LNCaP clone FGC (cell line): Measurements from ENCODE around the gene MEOX1.

ENCODE experiments used
- DNase-seq: peaks from one replicate; pipeline ENCODE4 v3.0.0-alpha.2; 2011; ENCODE audit warnings: low read depth
- H3K4me3 ChIP-seq: 2 replicates; pipeline ENCODE4 v1.5.1; 2011; ENCODE audit warnings: mild to moderate bottlenecking, low read depth, low read length, control low read depth
- CTCF ChIP-seq: IDR thresholded peaks from 2 replicates; pipeline ENCODE4 v1.5.1; 2012; ENCODE audit warnings: mild to moderate bottlenecking; ENCODE audit not compliant: control insufficient read depth, insufficient read depth; ENCODE audit errors: extremely low read depth

MEOX1 gene

GRCh38 chr17:43615330-43616028 lies 46.2 kb downstream of the MEOX1 start:
- TF ChIP-seq CTCF, result no peak
- DNase-seq, result no peak
- no peak overlapping the region for H3K4me3 ChIP-seq

GRCh38 chr17:43614561-43614960 lies 47.2 kb downstream of the MEOX1 start:
- no peak for DNase-seq
- TF ChIP-seq CTCF, result no peak
- no peak overlapping the region for H3K4me3 ChIP-seq

GRCh38 chr17:43613917-43614316 lies 47.8 kb downstream of the MEOX1 start:
- no peak for TF ChIP-seq CTCF
- H3K4me3 ChIP-seq, result no peak overlapping the region
- DNase-seq, result no peak

GRCh38 chr17:43612515-43612914 lies 49.2 kb downstream of the MEOX1 start:
- no peak for TF ChIP-seq CTCF
- no peak overlapping the region for H3K4me3 ChIP-seq
- DNase-seq, result no peak

GRCh38 chr17:43611230-43611969 lies 50.3 kb downstream of the MEOX1 start:
- H3K4me3 ChIP-seq, result no peak overlapping the region
- no peak for TF ChIP-seq CTCF
- DNase-seq, result no peak

- no peak for TF ChIP-seq CTCF
- DNase-seq, result no peak
- H3K4me3 ChIP-seq, result no peak overlapping the region
Observed at GRCh38 chr17:43609613-43610385, 51.9 kb downstream of the MEOX1 start.
